Measurements from ENCODE around the gene REP15.
"Not testable (repeated sequence)": the region's sequence is repeated elsewhere in the genome, so short reads cannot be mapped to it uniquely, and the experiment has no call there.

Gene REP15, protein sequence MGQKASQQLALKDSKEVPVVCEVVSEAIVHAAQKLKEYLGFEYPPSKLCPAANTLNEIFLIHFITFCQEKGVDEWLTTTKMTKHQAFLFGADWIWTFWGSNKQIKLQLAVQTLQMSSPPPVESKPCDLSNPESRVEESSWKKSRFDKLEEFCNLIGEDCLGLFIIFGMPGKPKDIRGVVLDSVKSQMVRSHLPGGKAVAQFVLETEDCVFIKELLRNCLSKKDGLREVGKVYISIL

DNA sequence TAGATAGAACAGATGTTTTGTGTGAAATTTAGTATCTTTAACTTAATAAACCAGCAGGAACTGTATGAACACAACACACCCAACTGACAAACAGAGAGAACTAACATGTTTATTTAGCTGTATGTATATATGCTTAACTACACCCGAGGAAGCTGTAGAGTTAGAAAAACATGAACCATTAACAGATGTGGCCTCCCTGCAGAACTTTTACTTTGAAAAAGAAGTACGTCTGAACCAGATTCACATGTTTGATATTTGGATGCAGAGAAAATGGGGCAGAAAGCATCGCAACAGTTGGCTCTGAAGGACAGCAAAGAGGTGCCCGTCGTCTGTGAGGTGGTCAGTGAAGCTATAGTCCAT lies at the start of gene REP15:
TSS of gene REP15 (plus strand) at position 155 of the 360 bp plus-strand sequence. CDS start at position 271, 116 bp downstream.
- no peak for DNase-seq

DNA sequence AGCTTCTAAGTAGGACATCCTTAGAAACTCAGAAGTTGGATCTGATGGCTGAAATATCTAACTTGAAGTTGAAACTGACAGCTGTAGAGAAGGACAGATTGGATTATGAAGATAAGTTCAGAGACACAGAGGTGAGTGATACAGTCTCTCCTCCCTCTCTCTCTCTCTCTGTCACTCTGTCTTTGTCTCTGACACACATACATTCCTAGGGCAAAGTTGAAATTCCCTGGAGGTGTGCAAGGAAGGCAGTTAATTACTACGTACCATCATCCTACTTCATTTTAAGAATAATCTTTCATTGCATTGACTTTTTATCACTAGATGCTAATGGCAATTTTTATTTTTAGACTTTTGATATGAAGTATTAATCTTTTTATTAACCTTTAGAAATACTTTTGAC lies 46.2 kb upstream of the REP15 start:
- DNase-seq: no peak

DNA sequence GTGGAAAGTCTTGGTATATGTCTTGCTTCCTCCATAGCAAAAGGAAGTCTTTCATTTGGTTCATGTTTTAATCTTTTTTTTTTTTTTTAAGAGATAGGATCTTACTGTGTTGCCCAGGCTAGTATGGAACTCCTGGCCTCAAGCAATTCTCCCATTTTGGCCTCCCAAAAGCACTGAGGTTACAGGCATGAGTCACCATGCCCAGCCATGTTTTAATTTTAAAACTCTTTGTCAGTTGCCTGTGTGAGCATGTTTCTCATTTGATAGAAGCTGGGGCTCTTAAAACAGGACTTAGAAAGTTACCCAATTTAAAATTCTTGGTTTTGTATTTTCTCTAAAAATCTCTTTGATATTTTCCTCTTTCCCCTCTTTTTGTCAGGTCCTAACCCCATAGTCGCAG lies 45.0 kb upstream of the REP15 start:
- DNase-seq: no peak

DNA sequence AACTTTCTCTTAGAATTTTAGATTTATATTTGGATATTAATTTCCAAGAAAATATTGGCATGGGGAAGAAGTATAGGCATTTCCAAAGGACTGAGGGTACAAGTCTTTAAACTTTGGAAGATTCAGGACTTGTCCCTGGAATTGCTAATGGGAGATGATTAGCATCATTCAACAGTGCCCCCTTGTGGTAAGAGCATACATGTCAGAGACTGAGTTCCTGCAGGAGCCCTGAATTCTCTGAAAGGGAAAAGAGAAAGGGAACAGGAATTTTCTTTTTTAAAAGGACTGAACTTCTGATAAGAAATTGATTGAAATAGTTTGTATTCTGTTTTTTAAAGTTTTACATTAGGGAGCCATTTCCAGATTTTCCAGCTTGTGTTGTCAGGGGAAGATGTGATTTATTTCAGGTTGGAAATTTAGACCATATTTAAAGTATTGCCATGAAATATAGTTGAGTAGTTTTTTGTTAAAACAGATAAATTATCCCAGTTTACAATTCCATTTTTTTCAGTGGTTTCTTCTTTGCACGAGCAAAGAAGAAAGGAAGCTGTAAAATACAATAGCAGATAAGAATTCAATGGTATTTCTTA lies 44.0 kb upstream of the REP15 start:
- DNase-seq: peak in 1 of 2 donors; percentile 39

DNA sequence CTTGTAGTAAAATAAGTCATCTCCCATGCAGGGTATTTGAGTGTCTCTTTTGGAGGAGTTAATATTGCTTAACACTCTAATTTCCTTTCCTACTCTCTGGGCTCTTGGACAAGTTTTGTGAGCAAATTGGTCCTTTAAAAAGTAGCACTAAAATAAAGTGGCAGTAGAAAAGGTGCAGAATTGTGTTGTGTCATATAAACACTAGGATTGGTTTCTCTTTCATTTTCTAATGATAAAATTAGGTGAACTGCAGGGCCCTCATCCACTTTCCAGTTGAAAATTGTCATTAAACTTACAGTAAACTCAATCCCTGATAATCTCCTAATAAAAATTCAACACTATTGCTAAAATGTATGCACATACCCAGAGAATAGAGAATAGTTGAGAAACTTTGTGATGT lies 42.6 kb upstream of the REP15 start:
- no peak for DNase-seq

DNA sequence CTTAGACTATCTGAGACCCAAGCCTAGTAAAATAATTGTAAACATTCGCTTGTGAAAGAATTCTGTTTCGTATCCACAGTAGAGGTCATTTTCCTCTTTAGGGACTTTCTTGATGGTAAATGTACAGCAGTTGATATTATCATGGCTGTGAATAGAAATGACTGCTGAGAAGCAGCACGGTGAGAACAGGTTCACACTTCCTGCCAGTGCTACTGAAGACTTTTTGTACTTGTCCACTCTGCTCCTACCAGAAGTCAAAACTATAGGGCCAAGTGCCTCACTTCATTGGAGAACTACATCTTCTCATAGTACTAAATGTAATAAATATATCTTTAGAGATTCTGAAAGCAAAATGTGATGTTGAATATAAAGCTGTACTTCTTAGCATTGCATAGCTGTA lies 40.8 kb upstream of the REP15 start:
- DNase-seq: not testable (repeated sequence)

DNA sequence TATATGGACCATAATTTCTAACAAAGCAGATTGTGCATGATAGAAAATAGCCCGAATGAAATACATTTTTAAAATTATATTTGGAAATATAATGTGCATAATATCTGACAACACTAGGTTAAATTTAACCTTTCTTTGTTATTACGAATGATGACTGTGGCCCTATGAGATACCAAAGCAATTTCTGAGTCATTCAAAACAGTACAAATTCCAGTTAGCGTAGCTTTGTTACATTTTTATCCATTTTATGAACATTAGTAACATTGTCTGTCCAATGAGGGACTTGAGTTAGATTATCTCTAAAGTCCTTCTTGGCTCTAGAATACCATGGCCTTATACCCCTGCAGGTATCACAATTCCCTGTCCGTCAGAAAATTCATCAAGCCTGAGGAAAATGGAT lies 39.0 kb upstream of the REP15 start:
- DNase-seq: no peak

DNA sequence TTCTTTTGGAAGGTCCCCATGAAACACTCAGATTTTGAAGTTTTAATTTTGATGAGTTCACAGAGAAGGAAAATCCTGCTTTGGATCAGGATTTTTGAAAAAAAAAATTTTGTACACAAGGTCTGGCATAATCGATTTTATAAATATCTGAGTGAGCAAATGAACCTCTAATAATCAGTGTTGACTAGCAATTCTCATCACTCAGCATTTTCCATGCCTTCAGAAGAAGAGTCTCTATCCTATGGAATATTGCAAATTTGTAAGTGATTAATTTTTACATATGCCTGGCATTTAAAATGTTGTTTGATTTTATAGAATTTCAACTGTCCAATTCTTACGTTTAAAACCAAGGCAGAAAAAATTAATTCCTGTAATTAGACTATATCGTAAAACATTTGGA lies 30.5 kb upstream of the REP15 start:
- no peak for DNase-seq

DNA sequence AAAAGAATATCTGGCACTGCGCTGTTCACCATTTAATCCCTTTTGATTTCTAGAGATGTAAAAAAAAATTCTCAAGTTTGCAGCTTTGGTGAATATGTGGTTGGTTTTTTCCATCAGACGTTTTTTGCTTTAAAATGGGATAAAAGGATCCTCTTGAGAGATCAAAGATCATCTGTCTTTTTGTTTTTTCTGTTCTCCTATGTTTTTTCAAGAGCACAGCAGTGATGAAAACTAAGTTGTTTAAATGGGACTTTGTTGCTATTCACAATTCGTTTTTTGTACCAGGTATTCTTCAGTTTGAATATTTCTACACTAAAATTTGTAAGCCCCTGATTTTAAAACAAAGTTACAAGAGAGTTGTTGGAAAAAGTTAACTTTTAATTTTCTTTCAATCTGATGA lies 29.7 kb upstream of the REP15 start:
- no peak for DNase-seq

DNA sequence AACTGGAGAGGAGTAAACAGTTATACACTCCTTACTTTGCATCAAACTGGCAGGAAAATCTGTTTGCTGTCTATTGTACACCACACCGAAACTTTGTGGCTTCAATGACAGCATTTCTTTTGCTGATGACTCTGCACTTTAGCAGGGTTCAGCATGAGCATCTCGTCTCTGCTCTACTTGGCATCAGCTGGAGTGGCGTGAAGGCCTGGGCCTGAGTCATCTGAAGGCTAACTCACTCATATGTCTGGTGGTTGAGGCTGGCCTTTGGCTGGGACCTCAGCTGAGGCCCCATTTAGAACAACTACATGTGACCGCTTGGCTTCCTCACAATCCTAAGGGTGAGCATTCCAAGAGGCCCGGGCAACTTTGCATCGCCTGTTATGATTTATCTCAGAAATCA lies 28.7 kb upstream of the REP15 start:
- no peak for DNase-seq

DNA sequence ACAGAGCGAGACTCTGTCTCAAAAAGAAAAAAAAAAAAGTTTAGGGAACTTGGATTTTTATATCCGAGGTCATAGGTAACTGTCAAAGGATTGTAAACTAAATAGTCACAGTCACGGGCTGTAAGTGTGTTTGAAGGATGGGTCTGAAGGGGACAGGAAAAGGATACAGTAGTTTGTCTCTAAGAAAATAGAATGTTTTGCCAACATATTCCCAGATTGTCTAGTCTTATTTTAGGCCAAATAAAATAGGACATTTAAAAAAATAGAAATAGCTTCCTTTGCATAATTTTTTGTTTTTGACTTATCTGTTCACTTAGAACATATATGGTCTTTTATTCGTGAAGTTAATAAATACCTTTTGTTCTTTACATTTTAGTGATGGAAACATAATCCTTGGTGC lies 24.2 kb upstream of the REP15 start:
- no peak for DNase-seq

DNA sequence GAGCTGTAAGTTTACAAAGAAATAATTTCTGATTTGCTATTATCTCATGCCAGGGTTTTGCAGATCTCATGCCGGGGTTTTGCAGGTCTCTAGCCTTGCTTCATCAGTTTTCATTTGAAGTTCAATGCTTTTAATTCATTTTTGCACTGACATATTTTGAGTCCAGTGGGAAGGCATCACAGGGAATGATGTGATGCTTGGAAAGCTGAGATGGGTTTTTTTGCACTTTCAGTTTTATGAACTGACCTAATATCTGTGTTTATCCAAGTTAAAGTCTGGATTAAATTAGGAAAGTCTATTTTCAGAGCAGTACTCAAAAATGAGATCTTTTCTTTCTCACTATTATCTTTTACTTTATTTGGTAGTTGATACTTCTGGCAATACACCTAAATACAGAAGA lies 23.6 kb upstream of the REP15 start:
- DNase-seq: no peak

DNA sequence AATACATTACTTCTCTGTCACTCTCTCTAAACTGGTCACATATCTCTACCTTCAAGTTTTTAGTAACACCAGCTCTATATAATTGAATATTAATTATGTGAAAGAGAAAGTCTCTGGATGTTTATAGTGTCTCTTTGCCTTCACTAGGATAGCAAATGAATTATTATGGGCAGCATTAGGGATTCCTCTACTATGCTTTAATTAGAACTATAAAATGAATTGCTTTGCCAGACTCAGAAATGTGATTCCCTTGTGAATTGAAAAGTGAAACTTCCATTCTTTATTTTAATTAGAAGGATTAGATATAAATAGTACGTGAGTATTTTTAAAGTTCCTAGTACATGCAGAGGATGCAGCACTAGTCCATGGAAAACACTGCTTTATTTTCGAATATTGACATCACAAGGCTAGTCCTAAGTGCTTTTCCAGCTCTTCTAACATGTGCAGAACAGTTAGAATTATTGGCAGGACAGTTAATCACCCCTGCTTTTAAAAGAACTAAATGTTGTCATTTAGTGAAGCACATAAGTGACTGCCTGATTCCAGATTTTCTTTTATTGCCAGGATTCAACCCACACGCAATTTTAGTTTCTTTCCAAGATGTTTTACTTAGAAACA lies 23.0 kb upstream of the REP15 start:
- DNase-seq: no peak

DNA sequence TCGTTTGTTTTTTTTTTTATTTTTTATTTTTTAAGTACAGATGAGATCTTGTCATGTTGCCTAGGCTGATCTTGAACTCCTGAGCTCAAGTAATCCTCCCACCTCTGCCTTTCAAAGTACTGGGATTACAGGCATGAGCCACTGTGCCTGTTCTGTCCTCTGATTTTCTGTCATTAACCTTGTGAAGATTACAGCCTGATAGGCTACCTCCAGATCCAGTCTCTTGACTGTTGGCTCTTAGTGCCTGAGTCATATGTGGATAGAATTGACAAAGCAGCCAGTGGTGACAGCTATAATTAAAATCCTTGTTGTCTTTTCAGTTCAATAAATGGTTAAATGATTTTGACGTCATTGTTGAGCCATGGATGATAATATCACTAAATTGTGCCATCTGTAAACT lies 21.3 kb upstream of the REP15 start:
- DNase-seq: no peak

DNA sequence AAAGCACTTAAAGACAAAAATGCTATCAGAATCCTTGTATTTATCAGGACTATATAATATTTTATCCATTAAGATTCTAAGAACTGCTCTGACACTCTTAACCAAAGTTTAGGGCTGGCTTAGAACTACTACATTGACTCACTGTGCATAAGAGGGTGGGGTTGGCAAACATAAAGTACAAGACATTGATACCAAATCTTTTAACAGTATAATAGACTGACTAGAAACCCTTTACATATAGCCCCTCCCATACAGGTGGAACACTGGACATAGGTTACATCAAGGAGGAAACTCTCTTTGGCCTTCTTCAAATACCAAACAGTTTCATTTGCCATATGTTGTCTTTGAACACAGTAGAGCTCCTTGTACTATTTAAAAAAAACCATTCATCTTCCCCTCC lies 15.6 kb upstream of the REP15 start:
- no peak for DNase-seq

DNA sequence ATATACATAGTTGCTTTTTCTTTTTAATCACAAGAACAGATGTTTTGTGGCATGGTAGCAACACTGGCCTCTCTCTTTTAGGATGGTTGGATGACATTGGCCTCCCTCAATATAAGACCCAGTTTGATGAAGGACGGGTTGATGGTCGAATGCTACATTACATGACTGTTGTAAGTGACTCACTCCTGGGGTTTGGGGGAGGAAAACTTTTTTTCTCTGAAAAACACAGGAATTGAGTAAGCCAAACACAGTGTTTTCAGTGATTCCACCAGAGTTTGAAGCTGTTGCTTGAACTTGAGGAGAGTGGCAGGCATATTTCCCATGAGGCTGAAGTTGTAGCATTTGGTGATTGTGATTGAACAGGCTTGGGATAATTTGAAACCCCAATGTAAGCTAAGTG lies 13.7 kb upstream of the REP15 start:
- DNase-seq: no peak

DNA sequence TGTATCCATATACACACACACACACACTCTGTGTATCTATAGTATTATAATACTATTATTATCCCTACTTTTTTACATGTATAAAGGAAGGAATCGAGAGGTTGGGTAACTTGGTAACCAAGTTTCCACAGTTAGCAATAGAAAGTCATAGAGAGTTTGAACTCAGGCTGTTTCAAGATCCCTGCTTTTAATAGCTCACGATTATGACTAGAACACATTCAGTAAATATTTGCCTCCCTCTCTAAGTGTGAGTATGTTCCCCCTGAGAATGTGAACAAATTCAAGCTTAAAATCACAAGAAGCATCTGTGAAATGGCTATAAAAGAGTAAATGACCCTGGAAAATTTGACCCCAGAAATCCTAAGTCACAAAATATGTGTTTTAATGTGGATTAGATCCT lies 11.0 kb upstream of the REP15 start:
- no peak for DNase-seq

DNA sequence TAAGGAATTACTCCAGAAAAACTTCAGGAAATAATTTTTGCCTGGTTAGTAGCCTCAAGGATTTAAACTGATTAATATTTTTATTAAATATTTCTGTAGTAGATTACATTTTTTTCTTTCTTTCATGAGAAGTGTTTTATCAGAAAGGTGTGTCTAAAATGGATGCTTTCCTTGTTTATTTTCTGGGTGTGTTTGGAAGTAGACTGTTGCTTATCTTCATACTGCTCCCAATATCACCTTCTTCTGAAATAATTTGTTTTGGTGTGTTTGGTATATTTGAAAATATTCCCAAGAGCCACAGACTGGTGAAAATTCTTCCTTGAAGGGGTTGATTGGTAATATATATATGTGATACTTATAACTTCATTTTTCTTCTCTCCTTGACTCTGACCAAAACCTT lies 10.1 kb upstream of the REP15 start:
- no peak for DNase-seq

DNA sequence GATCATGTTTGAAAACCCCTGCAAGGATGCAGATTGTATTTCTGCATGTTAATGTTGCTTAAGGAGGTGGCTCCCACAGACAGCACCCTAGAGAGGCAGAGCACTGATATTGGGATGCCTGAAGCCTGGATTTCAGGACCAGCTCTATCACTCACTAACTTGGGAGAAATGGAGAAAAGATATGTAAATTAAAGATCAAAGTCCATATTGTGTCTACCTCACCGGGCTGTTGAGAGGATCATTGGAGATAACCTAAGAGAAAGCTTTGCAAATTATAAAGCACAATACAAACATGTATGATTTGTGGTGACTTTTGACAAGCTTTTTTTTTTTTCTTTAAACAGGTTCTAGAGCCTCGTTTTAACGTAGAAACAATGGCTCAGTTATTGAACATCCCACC lies 7.6 kb upstream of the REP15 start:
- no peak for DNase-seq

DNA sequence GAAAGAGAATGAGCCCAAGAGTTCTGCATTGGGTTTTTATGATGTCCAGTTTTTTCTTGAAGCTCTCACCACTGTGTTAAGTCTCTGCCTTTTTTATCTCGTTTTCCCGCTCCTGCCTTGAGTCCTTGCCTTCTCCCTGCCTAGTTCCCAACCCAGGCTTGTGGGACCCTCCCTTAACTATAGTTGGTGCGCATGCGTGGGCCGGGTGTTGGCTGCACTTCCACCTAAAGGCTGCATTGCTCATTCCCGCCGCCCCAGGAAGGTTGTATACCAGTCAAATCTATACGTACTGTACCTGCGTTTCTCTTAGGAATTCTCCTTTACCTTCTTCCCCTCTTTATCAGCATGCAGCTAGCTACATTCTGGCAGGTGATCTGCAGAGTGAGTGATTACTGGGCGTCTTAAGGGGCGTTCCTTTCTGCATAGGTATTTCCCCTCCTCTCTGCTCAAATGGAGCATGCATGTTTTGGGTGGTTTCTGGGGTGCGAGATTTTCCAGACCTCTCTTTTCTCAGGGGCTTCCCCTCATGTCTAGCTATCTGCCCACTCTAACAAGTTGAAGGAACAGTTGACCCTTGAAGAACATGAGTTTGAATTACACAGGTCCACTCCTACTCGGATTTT lies 6.6 kb upstream of the REP15 start:
- no peak for DNase-seq

DNA sequence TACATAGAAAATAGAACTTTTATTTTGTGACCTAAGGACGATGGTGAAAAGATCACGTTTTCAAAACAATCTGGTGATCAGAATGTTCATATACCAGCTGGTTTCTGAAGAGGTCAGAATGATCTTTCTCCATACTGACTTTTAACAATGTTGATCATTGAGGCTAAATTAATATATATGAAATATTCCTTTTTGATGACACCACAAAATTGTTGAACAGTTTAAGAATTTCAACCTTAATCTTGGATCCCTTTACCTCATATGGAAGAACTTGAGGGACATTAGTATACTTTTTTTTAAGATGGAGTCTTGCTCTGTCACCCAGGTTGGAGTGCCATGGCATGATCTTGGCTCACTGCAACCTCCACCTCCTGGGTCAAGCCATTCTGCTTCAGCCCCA lies 2.8 kb upstream of the REP15 start:
- DNase-seq: no peak

DNA sequence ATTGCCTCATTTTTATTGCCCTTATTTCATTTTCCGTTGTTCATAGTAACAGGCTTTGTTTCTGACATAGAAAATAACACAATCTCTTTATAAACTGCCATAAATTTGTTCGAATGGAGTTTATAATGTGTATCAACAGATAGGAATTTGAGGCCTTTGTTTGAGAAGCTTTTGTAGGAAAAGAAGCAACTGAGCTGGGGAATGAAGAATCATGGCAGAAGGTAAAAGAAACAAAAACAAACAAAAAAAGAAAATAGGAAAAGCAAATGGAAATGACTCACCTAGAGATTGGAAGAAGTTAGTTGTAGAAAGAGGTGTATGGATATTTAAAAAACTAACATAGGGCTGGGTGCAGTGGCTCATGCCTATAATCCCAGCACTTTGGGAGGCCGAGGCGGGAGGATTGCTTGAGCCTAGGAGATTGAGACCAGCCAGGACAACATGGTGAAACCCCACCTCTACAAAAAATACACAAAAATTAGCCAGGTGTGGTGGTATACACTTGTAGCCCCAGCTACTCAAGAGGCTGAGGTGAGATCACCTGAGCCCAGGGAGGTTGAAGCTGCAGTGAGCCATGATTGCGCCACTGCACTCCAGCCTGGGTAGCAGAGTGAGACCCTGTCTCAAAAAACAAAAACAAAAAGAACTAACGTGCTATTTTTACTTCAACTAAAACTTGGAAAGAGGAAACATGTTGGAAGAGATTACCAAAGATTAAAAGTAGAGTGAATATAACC lies 523 bp upstream of the REP15 start:
- no peak for DNase-seq

DNA sequence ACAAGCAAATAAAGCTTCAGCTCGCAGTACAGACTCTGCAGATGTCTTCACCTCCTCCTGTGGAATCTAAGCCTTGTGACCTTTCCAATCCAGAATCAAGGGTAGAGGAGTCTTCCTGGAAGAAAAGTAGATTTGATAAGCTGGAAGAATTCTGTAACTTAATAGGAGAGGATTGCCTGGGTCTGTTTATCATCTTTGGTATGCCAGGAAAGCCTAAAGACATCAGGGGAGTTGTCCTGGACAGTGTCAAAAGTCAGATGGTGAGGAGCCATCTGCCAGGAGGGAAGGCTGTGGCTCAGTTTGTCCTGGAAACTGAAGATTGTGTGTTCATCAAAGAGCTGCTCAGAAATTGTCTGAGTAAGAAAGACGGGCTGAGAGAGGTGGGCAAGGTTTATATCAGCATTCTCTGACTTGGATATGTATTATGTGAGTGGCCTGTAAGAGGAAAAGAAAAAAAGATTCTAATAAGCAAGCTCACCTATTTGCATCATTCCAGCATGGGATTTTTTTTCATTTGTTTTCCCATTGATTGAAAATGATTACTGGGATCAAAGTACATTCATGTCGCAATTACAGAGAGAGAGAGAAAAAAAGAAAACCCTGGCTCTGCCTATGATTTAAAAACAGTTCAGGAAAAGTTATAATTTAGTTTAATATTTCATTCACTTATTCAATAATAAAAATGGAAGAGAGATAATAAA lies 767 bp downstream of the REP15 start:
- DNase-seq: no peak

Measured in stimulated activated CD4-positive, alpha-beta T cell treated with anti-CD3 and anti-CD28 coated beads, Interleukin-2, amount 100 ng/mL, for 24 hours (primary cell).